ENCODE data around the gene PCYOX1L.

The PCYOX1L gene

DNA sequence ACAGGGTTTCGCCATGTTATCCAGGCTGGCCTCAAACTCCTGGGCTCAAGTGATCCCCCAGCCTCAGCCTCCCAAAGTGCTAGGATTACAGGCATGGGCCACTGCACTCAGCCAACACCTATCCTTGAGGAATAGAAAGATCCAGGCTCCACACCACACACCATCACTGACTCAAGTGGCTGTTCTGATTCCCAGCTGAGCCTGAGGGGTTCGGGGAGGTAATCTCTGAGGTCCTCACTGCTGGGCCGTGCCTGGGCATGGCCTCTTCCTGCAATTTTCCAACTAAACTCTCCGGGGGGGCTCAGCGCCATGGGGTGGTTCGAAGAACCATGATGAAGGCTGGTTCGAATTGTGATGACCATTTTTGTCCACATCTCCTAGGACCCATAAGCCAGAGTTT is 52.2 kb downstream of the PCYOX1L start:
- DNase-seq, result no peak

- no peak for DNase-seq
Measured at GRCh38 chr5:149410721-149411432, 53.0 kb downstream of the PCYOX1L start.

- no peak for DNase-seq
Measured at GRCh38 chr5:149411738-149412519, 54.1 kb downstream of the PCYOX1L start.

DNA sequence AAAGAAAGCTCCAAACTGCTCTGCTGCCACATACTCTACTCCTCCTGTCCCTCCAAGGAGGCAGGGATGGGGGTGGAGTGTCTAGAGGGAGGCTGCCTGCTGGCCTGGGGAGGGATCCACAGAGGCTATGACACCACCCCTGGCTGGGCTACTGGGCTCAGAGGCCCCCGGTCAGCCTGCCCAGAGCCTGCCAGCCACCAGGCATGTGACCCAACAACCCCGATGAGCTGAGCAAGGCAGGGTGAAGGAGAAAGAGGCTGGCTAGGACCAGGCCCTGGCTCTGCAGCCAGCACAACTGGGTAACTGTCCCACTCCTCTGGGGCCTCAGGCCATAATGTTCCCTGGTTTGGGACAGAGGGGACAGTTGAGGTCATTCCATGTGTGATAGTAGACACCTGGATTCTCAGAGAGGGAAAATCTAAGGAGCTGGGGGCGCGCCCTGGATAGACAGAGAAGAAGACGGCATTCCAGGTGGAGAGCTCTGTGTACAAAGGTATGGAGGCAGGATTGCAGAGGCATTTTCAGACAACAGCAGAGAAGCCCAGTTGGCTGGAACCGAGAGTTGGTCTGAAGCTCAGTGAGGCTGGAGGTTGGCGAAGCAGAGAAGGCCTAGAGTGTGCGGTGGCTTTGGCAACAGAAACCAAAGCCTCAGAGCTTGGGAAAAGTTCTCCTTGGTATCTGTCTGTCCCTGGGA is 55.1 kb downstream of the PCYOX1L start:
- no peak for DNase-seq

- DNase-seq, result no peak
Measured at GRCh38 chr5:149413477-149414210, 55.8 kb downstream of the PCYOX1L start.

GRCh38 chr5:149414405-149415065 is 56.7 kb downstream of the PCYOX1L start:
- no peak for DNase-seq

- no peak for DNase-seq
Measured at GRCh38 chr5:149415066-149415967, 57.5 kb downstream of the PCYOX1L start.

DNA sequence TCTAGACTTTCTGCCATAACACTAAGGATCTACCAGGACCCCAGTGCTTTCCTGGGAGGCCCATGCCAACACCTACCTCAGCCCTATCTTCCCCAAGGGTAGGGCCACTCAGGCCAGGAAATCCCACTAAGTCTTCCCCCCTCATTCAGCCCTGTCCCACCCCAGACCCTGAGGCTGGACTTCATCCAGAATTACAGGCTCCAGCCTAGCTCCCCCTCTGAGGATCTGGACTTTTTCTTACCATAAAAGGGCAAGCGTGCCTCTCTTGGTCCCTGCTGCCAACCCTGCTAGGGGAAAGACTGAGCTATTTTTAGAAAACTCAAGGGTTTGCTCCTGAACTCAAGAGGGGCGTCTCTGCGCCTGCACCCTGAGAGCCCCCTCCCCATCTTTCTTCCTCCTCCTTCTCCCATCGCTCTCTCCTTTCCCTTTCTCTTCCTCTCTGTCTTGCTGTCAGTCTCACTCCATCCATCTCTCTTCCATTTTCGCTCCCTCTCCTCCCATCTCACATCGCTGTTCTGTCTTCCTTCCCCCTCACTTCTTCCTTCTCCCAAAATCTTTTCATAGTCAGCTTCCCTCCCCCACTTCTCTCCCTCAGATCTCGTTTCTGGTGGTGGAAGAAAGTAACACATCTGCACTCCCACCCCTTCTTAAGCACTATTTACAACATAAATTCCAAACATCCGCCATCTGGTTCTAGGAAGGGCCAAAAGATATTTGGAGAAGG is 59.3 kb downstream of the PCYOX1L start:
- no peak for DNase-seq

DNA sequence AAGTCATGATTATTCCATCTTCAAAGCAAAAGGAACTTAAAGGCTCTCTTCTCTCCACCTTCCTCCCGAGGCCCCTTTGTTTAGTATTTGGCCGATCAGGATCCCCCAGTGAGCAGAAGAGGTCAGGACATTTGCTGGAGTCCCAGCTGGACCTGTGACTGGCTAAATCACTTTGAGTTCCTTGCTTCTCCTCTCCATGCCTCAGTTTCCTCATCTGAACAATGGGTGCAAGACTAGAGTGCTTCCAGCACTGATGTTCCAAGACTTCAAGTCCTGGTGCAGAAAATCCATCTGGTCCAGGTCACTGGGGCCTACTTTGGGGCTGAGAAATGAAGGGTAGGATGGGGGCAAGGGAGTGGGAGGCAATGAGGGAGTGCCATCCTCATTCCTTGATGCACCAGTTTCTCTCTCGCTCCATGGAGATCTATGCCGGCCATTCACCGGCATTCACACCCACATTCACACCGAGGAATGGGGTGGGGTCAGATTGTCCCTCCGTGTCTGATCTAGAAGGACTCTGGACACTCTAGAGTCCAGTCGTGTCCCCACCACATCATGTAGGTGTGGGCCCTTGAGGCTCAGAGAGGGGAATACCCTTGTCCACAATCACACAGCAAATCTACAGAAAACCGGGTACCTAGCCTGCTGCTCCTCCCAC is 60.0 kb downstream of the PCYOX1L start:
- DNase-seq, result no peak

DNA sequence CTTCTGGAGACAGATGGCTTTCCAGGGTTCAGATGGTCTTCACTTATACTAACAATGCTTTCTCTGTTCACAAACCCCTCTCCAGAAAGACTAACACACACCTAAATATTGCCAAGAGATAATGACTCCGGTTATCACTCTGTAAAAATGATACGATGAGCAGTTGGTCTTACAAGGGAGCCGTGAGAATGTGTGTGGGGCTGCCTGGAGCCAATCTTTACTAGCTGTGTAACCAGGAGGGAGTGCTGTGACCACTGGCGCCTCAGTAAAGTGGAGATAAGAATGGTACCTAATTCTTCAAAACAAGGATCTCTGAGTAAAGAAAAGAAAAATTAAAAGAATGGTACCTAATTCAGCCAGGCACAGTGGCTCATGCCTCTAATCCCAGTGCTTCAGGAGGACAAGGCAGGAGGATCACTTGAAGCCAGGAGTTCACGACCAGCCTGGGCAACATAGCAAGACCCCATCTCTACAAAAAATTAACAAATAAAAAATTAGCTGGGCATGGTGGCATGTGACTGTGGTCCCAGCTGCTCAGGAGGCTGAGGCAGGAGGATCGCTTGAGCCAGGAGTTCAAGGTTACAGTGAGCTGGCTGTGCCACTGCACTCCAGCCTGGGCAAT is 61.2 kb downstream of the PCYOX1L start:
- DNase-seq, result no peak
